BE2C (cell line): ENCODE results near the gene ALDH3A2.

ENCODE experiments used
- DNase-seq: peaks from one replicate; pipeline ENCODE4 v3.0.0-alpha.2; 2020
- H3K27me3 ChIP-seq: fragments of 250-450 bp; sonication (Bioruptor Pico); 2 replicates; pipeline ENCODE4 v1.5.1; 2020; ENCODE audit warnings: mild to moderate bottlenecking
- H3K36me3 ChIP-seq: fragments of 250-450 bp; sonication (Bioruptor Pico); 2 replicates; pipeline ENCODE4 v1.5.1; 2020; ENCODE audit warnings: mild to moderate bottlenecking
- H3K4me1 ChIP-seq: fragments of 250-450 bp; sonication (Bioruptor Pico); 2 replicates; pipeline ENCODE4 v1.5.1; 2020
- H3K4me3 ChIP-seq: 2 replicates; pipeline ENCODE4 v1.5.1; 2011; ENCODE audit warnings: low read depth, low read length
- H3K9me3 ChIP-seq: fragments of 250-450 bp; sonication (Bioruptor Pico); 2 replicates; pipeline ENCODE4 v1.5.1; 2020
- TF ChIP-seq, protein P1 (sequence below): IDR thresholded peaks from 2 replicates; pipeline ENCODE4 v1.5.1; 2012; ENCODE audit warnings: mild to moderate bottlenecking, low read depth, low read length

ALDH3A2 gene

DNA sequence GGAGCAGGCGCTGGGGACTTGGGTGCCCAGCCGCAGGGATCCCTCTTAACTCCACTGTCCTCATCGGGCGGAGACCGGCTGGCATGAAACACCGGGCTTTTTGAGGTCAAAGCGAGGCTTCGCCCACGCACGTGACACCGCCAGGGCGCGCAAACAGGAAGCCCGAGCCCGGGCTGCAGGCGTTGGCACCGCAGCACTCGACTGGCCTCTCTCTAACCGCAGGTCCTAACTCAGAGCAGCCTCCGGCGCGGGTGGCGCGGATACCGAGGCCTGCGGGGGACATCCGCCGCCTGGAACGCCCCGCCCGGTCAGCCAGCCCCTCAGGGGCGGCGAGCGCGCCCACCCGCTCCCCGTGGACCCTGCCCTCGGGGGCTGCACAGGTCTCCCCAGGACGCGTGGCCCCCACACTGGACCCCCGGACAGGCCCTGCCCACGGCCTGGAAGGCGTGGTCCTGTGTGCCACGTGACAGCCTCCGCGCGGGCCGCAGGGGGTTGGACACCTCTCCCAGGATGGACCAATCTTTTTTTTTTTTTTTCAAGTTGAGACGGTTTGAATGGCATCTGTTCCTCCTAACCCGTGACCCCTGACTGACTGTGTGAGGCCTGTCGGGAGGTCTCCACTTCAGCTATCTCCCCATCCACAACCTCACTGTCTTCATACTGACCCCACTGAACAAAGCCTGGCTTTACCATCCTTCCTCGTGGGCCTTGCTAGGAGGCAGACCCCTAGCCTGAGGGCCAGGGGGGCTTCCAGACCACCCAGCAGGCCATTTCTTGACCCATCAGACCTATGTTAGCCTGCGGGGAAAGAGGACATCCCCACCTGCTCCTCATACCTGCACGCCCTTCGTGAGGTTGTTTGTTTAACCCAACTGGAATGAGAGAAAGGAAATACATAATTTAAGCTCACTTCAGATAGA, 76.2 kb downstream of the ALDH3A2 start:
- DNase-seq = no peak

DNA sequence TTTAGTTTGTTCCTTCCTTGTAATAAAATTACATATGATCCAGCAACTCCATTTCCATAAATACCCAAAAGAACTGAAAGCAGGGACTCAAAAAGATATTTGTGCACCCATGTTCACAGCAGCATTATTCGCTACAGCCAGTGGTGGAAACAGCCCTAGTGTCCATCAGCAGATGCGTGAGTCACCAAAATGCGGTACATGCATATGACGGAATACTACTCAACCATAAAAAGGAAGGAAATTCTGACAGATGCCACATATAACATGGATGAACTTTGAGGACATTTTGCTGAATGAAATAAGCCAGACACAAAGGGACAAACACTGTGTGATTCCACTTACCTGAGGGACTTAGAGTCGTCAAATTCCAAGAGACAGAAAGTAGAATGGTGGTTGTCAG, 76.9 kb downstream of the ALDH3A2 start:
- no peaks in the 10 kb centered on the region for H3K9me3 ChIP-seq
- no peak for DNase-seq
- H3K4me1 ChIP-seq = peaks cover 4% of the 10 kb centered on the region
- no peak overlapping the region for H3K4me3 ChIP-seq
- H3K27me3 ChIP-seq = no peaks in the 10 kb centered on the region
- no peaks in the 10 kb centered on the region for H3K36me3 ChIP-seq
- TF ChIP-seq, protein P1, sequence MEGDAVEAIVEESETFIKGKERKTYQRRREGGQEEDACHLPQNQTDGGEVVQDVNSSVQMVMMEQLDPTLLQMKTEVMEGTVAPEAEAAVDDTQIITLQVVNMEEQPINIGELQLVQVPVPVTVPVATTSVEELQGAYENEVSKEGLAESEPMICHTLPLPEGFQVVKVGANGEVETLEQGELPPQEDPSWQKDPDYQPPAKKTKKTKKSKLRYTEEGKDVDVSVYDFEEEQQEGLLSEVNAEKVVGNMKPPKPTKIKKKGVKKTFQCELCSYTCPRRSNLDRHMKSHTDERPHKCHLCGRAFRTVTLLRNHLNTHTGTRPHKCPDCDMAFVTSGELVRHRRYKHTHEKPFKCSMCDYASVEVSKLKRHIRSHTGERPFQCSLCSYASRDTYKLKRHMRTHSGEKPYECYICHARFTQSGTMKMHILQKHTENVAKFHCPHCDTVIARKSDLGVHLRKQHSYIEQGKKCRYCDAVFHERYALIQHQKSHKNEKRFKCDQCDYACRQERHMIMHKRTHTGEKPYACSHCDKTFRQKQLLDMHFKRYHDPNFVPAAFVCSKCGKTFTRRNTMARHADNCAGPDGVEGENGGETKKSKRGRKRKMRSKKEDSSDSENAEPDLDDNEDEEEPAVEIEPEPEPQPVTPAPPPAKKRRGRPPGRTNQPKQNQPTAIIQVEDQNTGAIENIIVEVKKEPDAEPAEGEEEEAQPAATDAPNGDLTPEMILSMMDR = no peak

More for the DNA sequence above, 76.2 kb downstream of the ALDH3A2 start:
- Histone ChIP-seq H3K4me1 (peaks cover 4% of the 10 kb centered on the region), H3K27me3 (no peaks in the 10 kb centered on the region), H3K36me3 (no peaks in the 10 kb centered on the region), H3K4me3 (no peak overlapping the region), H3K9me3 (no peaks in the 10 kb centered on the region)
- TF ChIP-seq, protein P1 = no peak

DNA sequence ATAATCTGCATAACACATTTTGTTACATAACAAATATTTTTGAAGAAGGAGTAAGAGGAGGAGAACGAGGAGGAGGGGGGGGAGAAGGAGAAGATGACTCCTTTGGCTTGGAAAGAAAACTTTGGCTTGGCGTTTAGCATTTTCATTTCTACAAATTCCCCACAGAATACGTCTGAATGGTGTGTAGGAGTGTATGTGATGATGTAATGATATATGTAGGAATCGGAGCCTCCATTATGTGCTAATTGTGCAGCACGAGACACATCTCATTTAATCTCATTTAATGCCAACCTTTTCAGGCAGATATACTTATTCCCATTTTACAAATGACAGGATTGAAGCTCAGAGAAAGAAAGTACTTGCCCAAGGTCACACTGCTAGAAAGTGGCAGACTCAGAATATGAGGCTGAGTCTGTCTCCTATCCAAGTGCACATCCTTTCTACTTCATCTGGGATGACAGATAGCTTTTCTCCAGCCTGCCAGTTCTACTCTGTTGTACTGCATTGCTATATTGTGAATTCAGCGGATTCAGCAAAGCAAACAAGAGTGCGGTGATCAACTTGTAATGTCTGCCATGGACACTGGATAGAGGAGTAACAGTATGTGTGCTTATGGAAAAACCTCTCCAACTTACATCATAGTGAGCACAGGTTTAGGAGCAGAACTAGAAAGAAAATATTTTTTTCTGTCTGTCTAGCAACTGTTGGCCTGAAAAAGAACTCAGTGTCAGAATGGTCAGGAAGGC, 78.3 kb downstream of the ALDH3A2 start:
- TF ChIP-seq, protein P1 = no peak
- no peak for DNase-seq
- no peaks in the 10 kb centered on the region for H3K9me3 ChIP-seq
- H3K36me3 ChIP-seq = no peaks in the 10 kb centered on the region
- H3K4me3 ChIP-seq = no peak overlapping the region
- H3K27me3 ChIP-seq = no peaks in the 10 kb centered on the region
- peaks cover 4% of the 10 kb centered on the region for H3K4me1 ChIP-seq
